Psoas muscle (tissue), 8 donors: Measurements from ENCODE around the gene CPTP. TPM values are rescaled to one million over a fixed set of nuclear protein-coding genes. Genes with fewer than 3 reads are reported as not detected.

Experiments
- ATAC-seq, 4 donors: fragments of 200-7000 bp; cut with Tn5 transposase; one replicate each; pipeline ENCODE4 v1.9.1; 2020; ENCODE audit warnings: moderate library complexity in 3 of 4, mild to moderate bottlenecking in 2 of 4
- DNase-seq, 2 donors: peaks; one replicate each; pipeline ENCODE4 v3.0.0-alpha.2; 2020
- H3K27ac ChIP-seq: fragments of 200-600 bp; one replicate; pipeline ENCODE4 v1.8.0; 2022
- H3K27me3 ChIP-seq, 3 donors: fragments of 200-600 bp in 1 of 3; one replicate each; pipeline versions ENCODE4 v1.6.1 to v1.8.0; 2013 to 2022; ENCODE audit warnings: low read length in 2 of 3, mild to moderate bottlenecking in 2 of 3, moderate library complexity in 1 of 3; ENCODE audit not compliant: insufficient read depth in 3 of 3
- H3K36me3 ChIP-seq, 2 donors: fragments of 200-600 bp in 1 of 2; one replicate each; pipeline versions ENCODE4 v1.6.1 to v1.8.0; 2013 to 2022; ENCODE audit warnings: low read depth in 1 of 2, mild to moderate bottlenecking in 1 of 2, moderate library complexity in 1 of 2; ENCODE audit not compliant: insufficient read depth in 1 of 2
- H3K4me1 ChIP-seq: fragments of 200-600 bp; one replicate; pipeline ENCODE4 v1.8.0; 2022
- H3K4me3 ChIP-seq: fragments of 200-600 bp; one replicate; pipeline ENCODE4 v1.8.0; 2022; ENCODE audit warnings: mild to moderate bottlenecking
- H3K9me3 ChIP-seq: fragments of 200-600 bp; one replicate; pipeline ENCODE4 v1.8.0; 2022
- CTCF ChIP-seq: fragments of 200-600 bp; IDR thresholded peaks from one replicate; pipeline ENCODE4 v1.8.0; 2022; ENCODE audit warnings: antibody characterized with exemption
- WGBS, 3 donors: extraction: QIAGEN DNeasy Blood & Tissue Kit; methylation state at CpG; one replicate each; pipeline versions ENCODE4 v1.1.6 to v1.1.7; 2013; 5-methylcytosine and 5-hydroxymethylcytosine counted together
- intact Hi-C, 2 donors: fragments of 100-400 bp; cut with DNase I; formaldehyde crosslinking; loops; one replicate each; pipeline versions ENCODE4 v1.11.0 to v1.14.2; 2022
- polyA plus RNA-seq, 3 donors: library from polyadenylated mRNA; stranded (reverse); fragments of 200-250 nt; gene quantifications; one replicate each; pipeline ENCODE4 v1.2.3, GENCODE V29; 2013
- total RNA-seq, 4 donors: library from RNA; stranded (reverse); fragmentation: NEBNext Ultra II Directional in 2 of 4; extraction: Animal tissue kit (Norgen Biotek cat#: 25700) in 2 of 4; gene quantifications; one replicate each; pipeline versions ENCODE4 v1.2.1 to v1.2.4, GENCODE V29; 2021 to 2023
- donor health status: healthy with polysubstance abuse.
- donor health status: DM: no; HTN: no; CAD: no; lungs with moderate emphysema.
- donor health status: Bipolar disorder and iron deficiency.
- donor health status: healthy.
- donor health status: DM: yes; HTN: yes; CAD: no.
- donor health status: DM: no; HTN: no; CAD: no.
- donor health status: DM: no; HTN: no; CAD: no.
- donor health status: DM: yes; HTN: yes; CAD: no.

CPTP gene
- total and polyA plus RNA-seq, 7 donors = 18.2 to 39.5 (median 31.3) TPM

- peaks cover 0 to 12% of the 10 kb centered on the region in 2 donors for H3K36me3 ChIP-seq
- peaks cover 32% of the 10 kb centered on the region for H3K4me1 ChIP-seq
- no peaks in the 10 kb centered on the region for H3K9me3 ChIP-seq
- intact Hi-C loops = loop anchor here in 1 of 2 donors (2.0 kb wide), 1 partner anchor 24 kb away; the partner anchor contains the start of gene CCNL2
- peak; percentile 97 to 99 for DNase-seq
- H3K27me3 ChIP-seq = no peaks in the 10 kb centered on the region
- 0 to 1% (median 1%) methylated on average over 79 to 85 of the region's 85 CpGs for WGBS, 3 donors
- peak; percentile 93 to 95 (median 94) for ATAC-seq
- peak; percentile 29 for TF ChIP-seq CTCF
- H3K27ac ChIP-seq = peak within 1 kb of the TSS; percentile 90
- peak within 1 kb of the TSS; percentile 87 for H3K4me3 ChIP-seq
Measured at GRCh38 chr1:1374929-1375662, 50.5 kb downstream of the CPTP start, which contains the start of gene AURKAIP1. AURKAIP1 (minus strand) TSS chr1:1375207; CDS start chr1:1374756, 451 bp downstream.

- Histone ChIP-seq H3K36me3 (peaks cover 0 to 12% of the 10 kb centered on the region in 2 donors), H3K4me1 (peaks cover 31% of the 10 kb centered on the region), H3K27me3 (no peaks in the 10 kb centered on the region), H3K9me3 (no peaks in the 10 kb centered on the region), H3K4me3 (no peak overlapping the region), H3K27ac (peak overlapping the region; percentile 1)
- intact Hi-C loops = no loop called here
- ATAC-seq (no peak), DNase-seq (peak in 1 of 2 donors; percentile 49)
- WGBS, 3 donors = 60 to 71% (median 65%) methylated on average over 10 of the region's 10 CpGs
- no peak for TF ChIP-seq CTCF
Measured at GRCh38 chr1:1376551-1377226, 52.1 kb downstream of the CPTP start.

- Histone ChIP-seq H3K4me1 (peaks cover 22% of the 10 kb centered on the region), H3K4me3 (no peak overlapping the region), H3K36me3 (peaks cover 0 to 12% of the 10 kb centered on the region in 2 donors), H3K27me3 (no peaks in the 10 kb centered on the region), H3K27ac (no peak overlapping the region), H3K9me3 (no peaks in the 10 kb centered on the region)
- no peak for TF ChIP-seq CTCF
- DNase-seq = peak in 1 of 2 donors; percentile 41
- intact Hi-C loops = no loop called here
- ATAC-seq = no peak
- WGBS, 3 donors = 92 to 95% (median 94%) methylated on average over 16 of the region's 16 CpGs
Measured at GRCh38 chr1:1377540-1378205, 53.1 kb downstream of the CPTP start.

Other genes starting within 250 kb of the CPTP start
- 1 to 10 TPM; 1.5 to 3.5 (median 2.6) TPM for gene C1orf159, start 208.7 kb upstream of the CPTP start, total RNA-seq
- 1 to 10 TPM; 4.1 to 6.7 (median 4.3) TPM for gene C1orf159, start 208.7 kb upstream of the CPTP start, polyA plus RNA-seq
- gene TTLL10, start 150.9 kb upstream of the CPTP start, total RNA-seq = under 1 TPM in 1 of 4 donors, not detected in 3; 0.27 TPM
- under 1 TPM; 0.03 to 0.10 (median 0.10) TPM for gene TTLL10, start 150.9 kb upstream of the CPTP start, polyA plus RNA-seq
- under 1 TPM in 1 of 4 donors, not detected in 3; 0.27 TPM for gene TNFRSF18, start 118.2 kb upstream of the CPTP start, total RNA-seq
- under 1 TPM; 0.04 to 0.76 (median 0.13) TPM for gene TNFRSF18, start 118.2 kb upstream of the CPTP start, polyA plus RNA-seq
- gene TNFRSF4, start 110.6 kb upstream of the CPTP start, total RNA-seq = 1 to 10 TPM; 1.4 to 4.6 (median 3.7) TPM
- 1 to 10 TPM; 1.7 to 3.8 (median 2.6) TPM for gene TNFRSF4, start 110.6 kb upstream of the CPTP start, polyA plus RNA-seq
- gene SDF4, start 92.8 kb upstream of the CPTP start, total RNA-seq = 100 to 1,000 TPM in 1 of 4 donors, 10 to 100 TPM in 3; 70.6 to 109 (median 82.5) TPM
- gene SDF4, start 92.8 kb upstream of the CPTP start, polyA plus RNA-seq = 100 to 1,000 TPM in 2 of 3 donors, 10 to 100 TPM in 1; 67.5 to 129 (median 108) TPM
- 10 to 100 TPM in 3 of 4 donors, 1 to 10 TPM in 1; 8.9 to 13.7 (median 11.1) TPM for gene B3GALT6, start 92.6 kb upstream of the CPTP start, total RNA-seq
- 10 to 100 TPM in 2 of 3 donors, 1 to 10 TPM in 1; 7.7 to 30.3 (median 15.6) TPM for gene B3GALT6, start 92.6 kb upstream of the CPTP start, polyA plus RNA-seq
- 1 to 10 TPM in 2 of 4 donors, under 1 TPM in 2; 0.75 to 1.4 (median 1.0) TPM for gene C1QTNF12, start 78.1 kb upstream of the CPTP start, total RNA-seq
- under 1 TPM; 0.13 to 0.98 (median 0.36) TPM for gene C1QTNF12, start 78.1 kb upstream of the CPTP start, polyA plus RNA-seq
- gene UBE2J2, start 50.9 kb upstream of the CPTP start, total RNA-seq = 10 to 100 TPM; 36.8 to 48.1 (median 42.4) TPM
- 10 to 100 TPM; 44.9 to 80.9 (median 62.3) TPM for gene UBE2J2, start 50.9 kb upstream of the CPTP start, polyA plus RNA-seq
- gene SCNN1D, start 44.4 kb upstream of the CPTP start, total RNA-seq = 1 to 10 TPM; 1.4 to 3.5 (median 1.4) TPM
- gene SCNN1D, start 44.4 kb upstream of the CPTP start, polyA plus RNA-seq = 1 to 10 TPM in 2 of 3 donors, under 1 TPM in 1; 0.48 to 2.0 (median 1.6) TPM
- gene ACAP3, start 16.9 kb upstream of the CPTP start, total RNA-seq = 10 to 100 TPM; 20.8 to 32.0 (median 26.3) TPM
- gene ACAP3, start 16.9 kb upstream of the CPTP start, polyA plus RNA-seq = 10 to 100 TPM; 14.7 to 23.7 (median 15.5) TPM
- gene PUSL1, start 16.2 kb upstream of the CPTP start, total RNA-seq = 1 to 10 TPM; 3.7 to 7.3 (median 5.8) TPM
- 1 to 10 TPM; 7.9 to 9.1 (median 9.0) TPM for gene PUSL1, start 16.2 kb upstream of the CPTP start, polyA plus RNA-seq
- gene INTS11, start 142 bp upstream of the CPTP start, total RNA-seq = 10 to 100 TPM; 55.6 to 80.8 (median 64.0) TPM
- gene INTS11, start 142 bp upstream of the CPTP start, polyA plus RNA-seq = 10 to 100 TPM; 71.2 to 72.7 (median 71.8) TPM
- gene TAS1R3, start 6.5 kb downstream of the CPTP start, total RNA-seq = under 1 TPM in 3 of 4 donors, not detected in 1; 0.06 to 0.10 (median 0.06) TPM
- gene TAS1R3, start 6.5 kb downstream of the CPTP start, polyA plus RNA-seq = under 1 TPM; 0.08 to 0.25 (median 0.18) TPM
- gene DVL1, start 24.6 kb downstream of the CPTP start, total RNA-seq = 100 to 1,000 TPM; 162 to 215 (median 210) TPM
- 100 to 1,000 TPM; 183 to 209 (median 206) TPM for gene DVL1, start 24.6 kb downstream of the CPTP start, polyA plus RNA-seq
- 10 to 100 TPM in 3 of 4 donors, 1 to 10 TPM in 1; 7.2 to 24.3 (median 13.5) TPM for gene MXRA8, start 33.8 kb downstream of the CPTP start, total RNA-seq
- 10 to 100 TPM in 2 of 3 donors, 1 to 10 TPM in 1; 9.8 to 16.9 (median 10.1) TPM for gene MXRA8, start 33.8 kb downstream of the CPTP start, polyA plus RNA-seq
- gene AURKAIP1, start 50.4 kb downstream of the CPTP start, total RNA-seq = 100 to 1,000 TPM; 180 to 194 (median 183) TPM
- 100 to 1,000 TPM; 306 to 534 (median 341) TPM for gene AURKAIP1, start 50.4 kb downstream of the CPTP start, polyA plus RNA-seq
- 10 to 100 TPM; 40.2 to 71.8 (median 46.1) TPM for gene CCNL2, start 74.5 kb downstream of the CPTP start, total RNA-seq
- 10 to 100 TPM; 50.1 to 59.3 (median 54.7) TPM for gene CCNL2, start 74.5 kb downstream of the CPTP start, polyA plus RNA-seq
- gene MRPL20, start 82.5 kb downstream of the CPTP start, total RNA-seq = 100 to 1,000 TPM; 114 to 159 (median 143) TPM
- gene MRPL20, start 82.5 kb downstream of the CPTP start, polyA plus RNA-seq = 100 to 1,000 TPM; 211 to 308 (median 255) TPM
- gene ANKRD65, start 96.5 kb downstream of the CPTP start, total RNA-seq = 1 to 10 TPM in 3 of 4 donors, under 1 TPM in 1; 0.77 to 5.4 (median 3.0) TPM
- 1 to 10 TPM; 1.1 to 2.9 (median 1.6) TPM for gene ANKRD65, start 96.5 kb downstream of the CPTP start, polyA plus RNA-seq
- 10 to 100 TPM in 3 of 4 donors, 1 to 10 TPM in 1; 4.5 to 25.3 (median 13.8) TPM for gene VWA1, start 110.9 kb downstream of the CPTP start, total RNA-seq
- 1 to 10 TPM; 1.4 to 7.8 (median 4.1) TPM for gene VWA1, start 110.9 kb downstream of the CPTP start, polyA plus RNA-seq
- gene ATAD3C, start 124.9 kb downstream of the CPTP start, total RNA-seq = under 1 TPM; 0.47 to 0.99 (median 0.61) TPM
- under 1 TPM; 0.12 to 0.61 (median 0.13) TPM for gene ATAD3C, start 124.9 kb downstream of the CPTP start, polyA plus RNA-seq
- gene ATAD3B, start 147.0 kb downstream of the CPTP start, total RNA-seq = 10 to 100 TPM in 1 of 4 donors, 1 to 10 TPM in 3; 4.6 to 11.8 (median 9.0) TPM
- gene ATAD3B, start 147.0 kb downstream of the CPTP start, polyA plus RNA-seq = 10 to 100 TPM in 2 of 3 donors, 1 to 10 TPM in 1; 9.6 to 19.4 (median 12.3) TPM
- 10 to 100 TPM; 20.6 to 33.5 (median 24.1) TPM for gene ATAD3A, start 187.4 kb downstream of the CPTP start, total RNA-seq
- gene ATAD3A, start 187.4 kb downstream of the CPTP start, polyA plus RNA-seq = 10 to 100 TPM; 35.6 to 48.6 (median 41.4) TPM
- 1 to 10 TPM in 3 of 4 donors, under 1 TPM in 1; 0.88 to 1.4 (median 1.2) TPM for gene TMEM240, start 215.8 kb downstream of the CPTP start, total RNA-seq
- gene TMEM240, start 215.8 kb downstream of the CPTP start, polyA plus RNA-seq = 1 to 10 TPM in 1 of 3 donors, under 1 TPM in 2; 0.55 to 1.8 (median 0.98) TPM